HUES6 (cell line): Measurements from ENCODE around the gene FARP1.

ENCODE experiments used
- H3K27ac ChIP-seq: 2 replicates; pipeline ENCODE4 v1.7.0; 2013; ENCODE audit warnings: low read depth, mild to moderate bottlenecking, low read length, inconsistent platforms
- H3K27me3 ChIP-seq: 2 replicates; pipeline ENCODE4 v1.6.1; 2013; ENCODE audit warnings: low read length; ENCODE audit not compliant: control insufficient read depth, insufficient read depth
- H3K36me3 ChIP-seq: 2 replicates; pipeline ENCODE4 v1.6.1; 2013; ENCODE audit warnings: low read length; ENCODE audit not compliant: control insufficient read depth, insufficient read depth
- H3K4me1 ChIP-seq: 2 replicates; pipeline ENCODE4 v1.6.1; 2013; ENCODE audit warnings: low read length; ENCODE audit not compliant: control insufficient read depth, insufficient read depth
- H3K4me3 ChIP-seq: 2 replicates; pipeline ENCODE4 v1.5.1; 2013; ENCODE audit warnings: low read depth, low read length
- H3K9ac ChIP-seq: one replicate; pipeline ENCODE4 v1.6.1; 2013; ENCODE audit warnings: mild to moderate bottlenecking, low read length
- H3K9me3 ChIP-seq: 2 replicates; pipeline ENCODE4 v1.6.1; 2013; ENCODE audit warnings: low read depth, low read length; ENCODE audit not compliant: control insufficient read depth, insufficient read depth

The FARP1 gene

GRCh38 chr13:98429977-98430736, 287.3 kb downstream of the FARP1 start:
- peaks cover 8% of the 10 kb centered on the region for H3K36me3 ChIP-seq

DNA sequence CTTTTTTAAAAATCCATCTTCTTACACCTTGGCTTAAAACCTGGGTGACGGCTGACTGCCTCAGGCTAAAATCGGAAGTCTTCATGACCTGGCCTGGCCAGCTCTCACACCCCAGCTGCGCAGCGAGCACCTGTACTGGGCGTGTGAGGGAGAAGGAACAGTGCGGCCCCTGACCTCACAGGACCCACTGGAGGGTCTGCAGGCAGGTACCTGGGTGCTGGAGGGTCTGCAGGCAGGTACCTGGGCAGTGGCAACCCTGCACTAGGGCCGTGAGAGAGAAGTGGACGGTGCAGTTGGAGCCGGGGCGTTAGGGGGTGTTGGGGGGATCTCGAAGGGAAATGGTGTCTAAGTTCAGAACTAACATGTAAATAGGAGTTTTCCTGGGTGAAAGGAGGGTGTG, 289.7 kb downstream of the FARP1 start:
- Histone ChIP-seq H3K36me3 (peaks cover 20% of the 10 kb centered on the region), H3K4me3 (no peak overlapping the region), H3K9me3 (no peaks in the 10 kb centered on the region), H3K9ac (no peak overlapping the region), H3K4me1 (no peaks in the 10 kb centered on the region), H3K27me3 (no peaks in the 10 kb centered on the region), H3K27ac (no peak overlapping the region)

More at GRCh38 chr13:98429977-98430736, 287.3 kb downstream of the FARP1 start:
- H3K27me3 ChIP-seq: no peaks in the 10 kb centered on the region
- no peaks in the 10 kb centered on the region for H3K4me1 ChIP-seq
- no peak overlapping the region for H3K27ac ChIP-seq
- H3K9me3 ChIP-seq: no peaks in the 10 kb centered on the region
- H3K4me3 ChIP-seq: no peak overlapping the region
- no peak overlapping the region for H3K9ac ChIP-seq

DNA sequence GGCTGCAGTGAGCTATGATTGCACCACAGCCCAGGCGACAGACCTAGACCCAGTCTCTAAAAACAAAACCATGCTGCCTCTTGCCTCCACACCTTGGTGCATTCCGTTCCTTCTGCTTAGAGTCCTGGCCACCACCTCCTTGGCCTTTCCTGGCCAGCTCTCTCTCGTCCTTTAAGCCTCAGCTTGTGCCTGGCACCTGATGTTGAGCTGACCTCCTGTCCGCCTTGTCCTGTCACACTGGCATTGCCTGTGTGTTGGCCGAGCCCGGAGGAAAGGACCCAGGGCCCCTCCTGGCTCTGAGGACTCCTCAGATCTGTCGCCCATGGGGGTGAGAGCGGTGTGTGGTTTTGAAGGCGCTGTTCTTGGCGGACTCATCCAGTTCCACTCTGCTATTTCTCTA, 290.8 kb downstream of the FARP1 start:
- Histone ChIP-seq H3K36me3 (peaks cover 18% of the 10 kb centered on the region), H3K27ac (no peak overlapping the region), H3K9me3 (no peaks in the 10 kb centered on the region), H3K9ac (no peak overlapping the region), H3K4me1 (no peaks in the 10 kb centered on the region), H3K4me3 (no peak overlapping the region), H3K27me3 (no peaks in the 10 kb centered on the region)

DNA sequence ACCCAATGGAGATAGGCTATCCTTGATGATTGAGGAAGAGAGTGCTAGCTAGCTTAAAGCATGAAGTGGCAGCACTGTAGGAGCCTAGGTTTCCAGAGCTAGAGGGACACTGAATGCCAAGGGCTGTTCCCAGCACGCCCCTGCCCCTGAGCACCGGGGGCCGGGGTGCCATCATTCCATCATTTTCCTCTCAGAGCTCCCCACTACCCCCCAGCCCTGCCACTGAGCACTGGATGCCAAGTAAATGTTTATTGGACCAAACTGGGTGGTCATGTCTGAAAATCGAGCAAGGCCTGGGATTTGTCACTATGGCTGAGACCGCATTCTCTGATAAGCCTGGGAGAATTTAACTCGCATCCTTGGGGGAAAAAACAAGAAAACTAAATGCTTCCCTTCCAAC, 291.2 kb downstream of the FARP1 start:
- H3K4me1 ChIP-seq: no peaks in the 10 kb centered on the region
- H3K27me3 ChIP-seq: no peaks in the 10 kb centered on the region
- H3K4me3 ChIP-seq: no peak overlapping the region
- H3K36me3 ChIP-seq: peaks cover 16% of the 10 kb centered on the region
- no peaks in the 10 kb centered on the region for H3K9me3 ChIP-seq
- no peak overlapping the region for H3K27ac ChIP-seq
- H3K9ac ChIP-seq: no peak overlapping the region

GRCh38 chr13:98435376-98435775, 292.5 kb downstream of the FARP1 start:
- Histone ChIP-seq H3K36me3 (peaks cover 25% of the 10 kb centered on the region), H3K27ac (no peak overlapping the region), H3K9ac (no peak overlapping the region), H3K4me3 (no peak overlapping the region), H3K4me1 (no peaks in the 10 kb centered on the region), H3K9me3 (no peaks in the 10 kb centered on the region), H3K27me3 (no peaks in the 10 kb centered on the region)

DNA sequence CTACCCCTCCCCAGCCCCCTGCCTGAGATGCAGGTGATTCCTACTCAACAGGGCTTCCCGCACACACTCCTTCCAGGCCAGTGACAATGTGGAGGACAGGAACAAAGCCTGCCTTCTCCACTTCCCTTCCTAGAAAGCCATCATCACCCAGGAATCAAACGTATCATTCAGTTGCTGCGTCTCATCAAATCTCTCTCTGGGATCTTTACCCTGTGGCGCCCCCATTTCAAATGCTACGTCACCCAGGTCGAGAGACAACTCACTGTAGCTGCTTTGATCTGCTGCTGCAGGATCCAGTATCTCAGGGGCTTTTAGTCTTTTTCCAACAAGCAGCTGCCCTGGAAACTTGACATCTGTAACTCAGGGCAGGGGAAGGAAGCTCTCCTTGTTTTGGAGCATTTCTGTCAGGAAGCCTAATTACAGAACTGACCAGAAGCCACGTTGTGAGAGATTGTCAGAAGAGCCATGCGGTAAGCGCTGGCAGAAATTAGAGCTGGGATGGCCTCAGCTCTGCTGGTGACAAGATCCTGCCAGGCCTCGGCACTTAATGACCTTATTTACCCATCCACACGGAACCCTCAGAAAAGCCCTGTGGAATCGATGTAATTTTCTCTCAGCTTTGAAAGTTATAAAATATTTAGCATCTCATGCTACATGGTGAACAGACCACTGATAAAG, 293.5 kb downstream of the FARP1 start:
- Histone ChIP-seq H3K9me3 (no peaks in the 10 kb centered on the region), H3K4me1 (no peaks in the 10 kb centered on the region), H3K27me3 (no peaks in the 10 kb centered on the region), H3K4me3 (no peak overlapping the region), H3K36me3 (peaks cover 30% of the 10 kb centered on the region), H3K9ac (no peak overlapping the region), H3K27ac (no peak overlapping the region)

- Histone ChIP-seq H3K4me1 (no peaks in the 10 kb centered on the region; the same call in 1 of the 2 replicates), H3K36me3 (peaks cover 30% of the 10 kb centered on the region), H3K27me3 (no peaks in the 10 kb centered on the region), H3K9ac (no peak overlapping the region), H3K4me3 (no peak overlapping the region), H3K27ac (no peak overlapping the region), H3K9me3 (no peaks in the 10 kb centered on the region)
Measured at GRCh38 chr13:98438246-98439125, 295.6 kb downstream of the FARP1 start.

- Histone ChIP-seq H3K9me3 (no peaks in the 10 kb centered on the region), H3K9ac (no peak overlapping the region), H3K4me1 (no peaks in the 10 kb centered on the region; the same call in 1 of the 2 replicates), H3K36me3 (peaks cover 30% of the 10 kb centered on the region), H3K27me3 (no peaks in the 10 kb centered on the region), H3K27ac (no peak overlapping the region), H3K4me3 (no peak overlapping the region)
Measured at GRCh38 chr13:98439126-98439828, 296.4 kb downstream of the FARP1 start.

- Histone ChIP-seq H3K9ac (no peak overlapping the region), H3K27ac (no peak overlapping the region), H3K27me3 (no peaks in the 10 kb centered on the region), H3K4me1 (peaks cover under 1% of the 10 kb centered on the region; the same call in 1 of the 2 replicates), H3K4me3 (no peak overlapping the region), H3K9me3 (no peaks in the 10 kb centered on the region), H3K36me3 (peaks cover 30% of the 10 kb centered on the region)
Measured at GRCh38 chr13:98439896-98440295, 297.0 kb downstream of the FARP1 start.

GRCh38 chr13:98440390-98441055, 297.6 kb downstream of the FARP1 start:
- no peaks in the 10 kb centered on the region for H3K27me3 ChIP-seq

More at GRCh38 chr13:98440390-98441055, 297.6 kb downstream of the FARP1 start:
- Histone ChIP-seq H3K4me3 (no peak overlapping the region), H3K4me1 (peaks cover 5% of the 10 kb centered on the region), H3K9me3 (no peaks in the 10 kb centered on the region), H3K27ac (no peak overlapping the region), H3K36me3 (peaks cover 25% of the 10 kb centered on the region; the same call in 1 of the 2 replicates), H3K9ac (no peak overlapping the region)
